Mesangial cell (primary cell): ENCODE measurements around the gene KCNK15. TPM values are rescaled to one million over a fixed set of nuclear protein-coding genes. Genes with fewer than 3 reads are reported as not detected.

Experiments used
- total RNA-seq: library from RNA; depleted of rRNA; stranded (reverse); fragments of >200 nt; gene quantifications from 2 replicates; pipeline ENCODE4 v1.2.3, GENCODE V29; 2015

KCNK15 gene
- total RNA-seq: under 0.01 and 1.8 TPM in 2 replicates

DNA sequence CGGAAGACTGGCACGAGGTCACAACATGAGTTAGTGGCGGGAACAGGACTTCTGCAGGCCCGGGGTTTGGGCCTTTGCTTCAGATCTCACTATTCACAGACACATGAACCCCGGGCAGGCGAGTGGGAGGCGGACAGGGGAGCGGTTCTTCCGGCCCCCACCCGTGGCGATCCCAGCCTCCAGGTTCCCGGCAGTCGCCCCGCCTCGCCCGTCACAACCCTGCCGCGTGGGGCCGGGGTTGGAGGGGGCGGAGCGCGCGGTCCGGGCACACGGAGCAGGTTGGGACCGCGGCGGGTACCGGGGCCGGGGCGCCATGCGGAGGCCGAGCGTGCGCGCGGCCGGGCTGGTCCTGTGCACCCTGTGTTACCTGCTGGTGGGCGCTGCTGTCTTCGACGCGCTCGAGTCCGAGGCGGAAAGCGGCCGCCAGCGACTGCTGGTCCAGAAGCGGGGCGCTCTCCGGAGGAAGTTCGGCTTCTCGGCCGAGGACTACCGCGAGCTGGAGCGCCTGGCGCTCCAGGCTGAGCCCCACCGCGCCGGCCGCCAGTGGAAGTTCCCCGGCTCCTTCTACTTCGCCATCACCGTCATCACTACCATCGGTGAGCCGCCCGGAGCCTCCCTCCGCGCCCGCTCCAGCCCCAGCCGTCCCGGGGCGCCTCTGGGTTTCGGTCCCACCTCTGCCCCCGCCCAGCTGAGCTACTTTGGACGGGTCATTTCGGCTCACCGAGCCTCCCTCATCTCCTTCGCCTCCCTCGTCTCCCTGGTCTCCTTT is at the start of gene KCNK15:
Gene KCNK15, plus strand, starts transcription at position 268 of the 769 bp plus-strand sequence. Its CDS starts 46 bp downstream, at position 314.

DNA sequence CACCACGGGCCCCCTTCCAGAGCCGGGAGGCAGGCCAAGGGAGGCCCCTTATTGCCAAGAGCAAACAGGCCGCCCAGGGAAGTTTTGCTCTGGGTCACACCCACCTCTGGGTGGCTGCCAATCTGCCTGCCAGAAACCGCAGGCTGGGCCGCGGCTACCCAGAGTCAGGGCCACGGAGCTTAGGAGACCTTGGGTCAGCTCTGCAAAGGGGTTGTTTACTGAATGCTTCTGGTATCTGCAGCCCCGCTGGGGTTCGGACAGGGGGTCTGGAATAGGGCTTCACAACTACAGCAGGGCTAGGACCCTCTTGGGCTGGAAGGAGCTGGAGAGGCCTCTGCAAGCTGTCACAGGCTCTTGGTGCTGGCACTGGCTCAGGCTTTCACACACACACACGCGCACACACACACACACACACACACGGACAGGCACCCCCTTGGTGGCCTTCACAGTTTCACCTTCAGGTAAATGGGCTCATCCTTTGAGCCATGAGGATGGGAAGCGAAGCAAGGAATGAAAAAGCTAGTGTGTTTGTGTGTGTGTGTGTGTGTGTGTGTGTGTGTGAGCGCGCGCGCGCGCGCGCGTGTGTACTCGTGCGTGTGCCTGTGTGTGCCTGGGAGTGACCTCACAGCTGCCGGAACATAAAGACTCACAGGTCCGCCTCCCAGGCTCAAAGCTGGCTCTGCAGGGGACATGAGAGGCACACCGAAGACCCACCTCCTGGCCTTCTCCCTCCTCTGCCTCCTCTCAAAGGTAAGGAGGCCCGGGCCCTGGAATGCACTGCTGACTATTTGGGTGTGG is 30.8 kb upstream of the KCNK15 start, which contains the start of gene CCN5:
Gene CCN5, plus strand, starts transcription at position 669 of the 798 bp plus-strand sequence. Its CDS starts 22 bp downstream, at position 691.

Other genes with a start within 250 kb of the KCNK15 start
- 64.5 and 98.0 TPM in 2 replicates for gene SERINC3, start 223.8 kb upstream of the KCNK15 start, total RNA-seq
- 36.3 and 52.0 TPM in 2 replicates for gene PKIG, start 163.3 kb upstream of the KCNK15 start, total RNA-seq
- 18.9 and 30.5 TPM in 2 replicates for gene ADA, start 94.2 kb upstream of the KCNK15 start, total RNA-seq
- gene CCN5, start 30.5 kb upstream of the KCNK15 start, total RNA-seq: 0.25 TPM in 1 of 2 replicates, not detected in the other
- not detected in 2 replicates for gene RIMS4, start 64.7 kb downstream of the KCNK15 start, total RNA-seq
- 70.9 and 103 TPM in 2 replicates for gene YWHAB, start 139.8 kb downstream of the KCNK15 start, total RNA-seq
- 3.6 and 12.9 TPM in 2 replicates for gene PABPC1L, start 164.2 kb downstream of the KCNK15 start, total RNA-seq
- gene TOMM34, start 214.5 kb downstream of the KCNK15 start, total RNA-seq: 44.0 and 97.0 TPM in 2 replicates
- gene STK4, start 220.6 kb downstream of the KCNK15 start, total RNA-seq: 8.2 and 12.9 TPM in 2 replicates